GM19023 (cell line): ENCODE measurements around the gene KLLN.
A peak's percentile ranks its signal among the peaks of the same experiment; 100 is the strongest.
"Not testable (repeated sequence)": the region's sequence is repeated elsewhere in the genome, so short reads cannot be mapped to it uniquely, and the experiment has no call there.

ENCODE experiments used
- ATAC-seq: cut with Tn5 transposase; IDR thresholded peaks from one replicate; pipeline ENCODE4 v1.9.1; 2021; ENCODE audit warnings: mild to moderate bottlenecking, moderate library complexity; ENCODE audit not compliant: unreplicated experiment

Gene KLLN

GRCh38 chr10:87843714-87844113, 19.6 kb downstream of the KLLN start:
- ATAC-seq = no peak

- no peak for ATAC-seq
Measured at GRCh38 chr10:87842776-87843497, 20.4 kb downstream of the KLLN start.

GRCh38 chr10:87842220-87842641, 21.1 kb downstream of the KLLN start:
- no peak for ATAC-seq

- ATAC-seq = no peak
Measured at GRCh38 chr10:87841186-87841585, 22.1 kb downstream of the KLLN start.

GRCh38 chr10:87838650-87839049, 24.7 kb downstream of the KLLN start:
- ATAC-seq = no peak

GRCh38 chr10:87837445-87837844, 25.9 kb downstream of the KLLN start:
- no peak for ATAC-seq

- ATAC-seq = no peak
Measured at GRCh38 chr10:87836098-87836497, 27.2 kb downstream of the KLLN start.

GRCh38 chr10:87829986-87830729, 33.2 kb downstream of the KLLN start:
- no peak for ATAC-seq

GRCh38 chr10:87829051-87829450, 34.3 kb downstream of the KLLN start:
- not testable (repeated sequence) for ATAC-seq

GRCh38 chr10:87827681-87828080, 35.7 kb downstream of the KLLN start:
- ATAC-seq = no peak

GRCh38 chr10:87826653-87827052, 36.7 kb downstream of the KLLN start:
- no peak for ATAC-seq

- ATAC-seq = no peak
Measured at GRCh38 chr10:87819289-87819585, 44.1 kb downstream of the KLLN start.

GRCh38 chr10:87818505-87819288, 44.6 kb downstream of the KLLN start:
- peak; percentile 48 for ATAC-seq

GRCh38 chr10:87817609-87818504, 45.5 kb downstream of the KLLN start, which contains the start of gene ATAD1:
TSS of gene ATAD1 (minus strand) at chr10:87818226. CDS start at chr10:87814599, 3,627 bp downstream.
- ATAC-seq = peak; percentile 76

GRCh38 chr10:87816898-87817608, 46.3 kb downstream of the KLLN start:
- no peak for ATAC-seq

- ATAC-seq = no peak
Measured at GRCh38 chr10:87816163-87816897, 47.0 kb downstream of the KLLN start.
